Colonic mucosa (tissue), 4 donors: ENCODE results near the gene THRB. TPM values are rescaled to one million over a fixed set of nuclear protein-coding genes. Genes with fewer than 3 reads are reported as not detected.

Experiments
- DNase-seq: peaks from one replicate; pipeline ENCODE4 v3.0.0-alpha.2; 2020
- H3K27ac ChIP-seq: fragments of 200-600 bp; one replicate; pipeline ENCODE4 v1.8.0; 2021
- H3K27me3 ChIP-seq: fragments of 200-600 bp; one replicate; pipeline ENCODE4 v1.8.0; 2021
- H3K36me3 ChIP-seq: fragments of 200-600 bp; one replicate; pipeline ENCODE4 v1.8.0; 2021
- H3K4me1 ChIP-seq: fragments of 200-600 bp; one replicate; pipeline ENCODE4 v1.8.0; 2021; ENCODE audit warnings: mild to moderate bottlenecking
- H3K4me3 ChIP-seq: fragments of 200-600 bp; one replicate; pipeline ENCODE4 v1.8.0; 2021
- H3K9ac ChIP-seq, 2 donors: one replicate each; pipeline ENCODE4 v1.7.0; 2013; ENCODE audit warnings: control low read depth in 2 of 2, low read depth in 2 of 2, low read length in 2 of 2
- H3K9me3 ChIP-seq: fragments of 200-600 bp; one replicate; pipeline ENCODE4 v1.8.0; 2021
- intact Hi-C: fragments of 100-400 bp; cut with DNase I; formaldehyde crosslinking; loops from one replicate; pipeline ENCODE4 v1.14.1; 2022
- total RNA-seq, 2 donors: library from RNA; stranded (reverse); fragmentation: NEBNext Ultra II Directional in 1 of 2; extraction: Animal tissue kit (Norgen Biotek cat#: 25700) in 1 of 2; gene quantifications; one replicate each; pipeline ENCODE4 v1.2.1, GENCODE V29; 2021
- TF ChIP-seq, protein P1 (sequence below): fragments of 200-600 bp; IDR thresholded peaks from one replicate; pipeline ENCODE4 v1.8.0; 2022; ENCODE audit warnings: antibody characterized with exemption, mild to moderate bottlenecking
- donor health status: healthy.
- donor health status: DM: no; HTN: no; CAD: no.
- donor health status: DM: no; HTN: no; CAD: no.

Gene THRB
- total RNA-seq, 2 donors from 2014 or later, result 23.3 to 27.6 TPM

DNA sequence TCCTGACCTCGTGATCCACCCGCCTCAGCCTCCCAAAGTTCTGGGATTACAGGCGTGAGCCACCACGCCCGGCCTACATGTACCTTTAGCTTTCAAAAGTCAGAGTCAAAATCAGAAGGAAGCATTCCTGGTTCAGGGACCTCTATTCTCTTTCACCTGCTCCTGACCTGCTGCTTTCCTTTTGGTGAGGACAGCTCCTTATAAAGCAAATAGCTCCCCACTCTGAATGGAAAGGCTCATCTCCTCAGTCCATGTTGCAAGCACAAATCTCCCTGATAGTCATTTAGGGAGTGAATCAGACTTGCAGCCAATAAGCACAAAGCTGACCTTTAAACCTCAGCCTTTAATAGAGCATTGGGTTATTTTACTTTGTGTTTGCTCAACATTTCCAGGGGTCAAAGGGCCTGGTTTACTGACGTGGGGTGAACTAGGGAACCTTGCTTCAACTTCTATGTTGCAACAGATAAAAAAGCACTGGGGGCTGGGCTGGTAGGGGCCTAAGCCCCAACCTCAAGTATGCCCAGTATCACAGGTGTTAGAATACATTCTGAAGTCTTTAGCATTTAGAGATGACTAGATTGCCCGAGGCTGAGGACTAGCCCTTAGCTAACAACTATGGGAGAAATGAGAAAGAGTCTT lies 43.1 kb downstream of the THRB start:
- no peaks in the 10 kb centered on the region for H3K27me3 ChIP-seq
- H3K27ac ChIP-seq, result peak overlapping the region; percentile 35
- no peaks in the 10 kb centered on the region for H3K9me3 ChIP-seq
- no peak overlapping the region for H3K4me3 ChIP-seq
- intact Hi-C loops, result no loop called here
- peak; percentile 83 for DNase-seq
- peaks cover 3% of the 10 kb centered on the region for H3K4me1 ChIP-seq
- no peaks in the 10 kb centered on the region for H3K36me3 ChIP-seq
- TF ChIP-seq, protein P1, sequence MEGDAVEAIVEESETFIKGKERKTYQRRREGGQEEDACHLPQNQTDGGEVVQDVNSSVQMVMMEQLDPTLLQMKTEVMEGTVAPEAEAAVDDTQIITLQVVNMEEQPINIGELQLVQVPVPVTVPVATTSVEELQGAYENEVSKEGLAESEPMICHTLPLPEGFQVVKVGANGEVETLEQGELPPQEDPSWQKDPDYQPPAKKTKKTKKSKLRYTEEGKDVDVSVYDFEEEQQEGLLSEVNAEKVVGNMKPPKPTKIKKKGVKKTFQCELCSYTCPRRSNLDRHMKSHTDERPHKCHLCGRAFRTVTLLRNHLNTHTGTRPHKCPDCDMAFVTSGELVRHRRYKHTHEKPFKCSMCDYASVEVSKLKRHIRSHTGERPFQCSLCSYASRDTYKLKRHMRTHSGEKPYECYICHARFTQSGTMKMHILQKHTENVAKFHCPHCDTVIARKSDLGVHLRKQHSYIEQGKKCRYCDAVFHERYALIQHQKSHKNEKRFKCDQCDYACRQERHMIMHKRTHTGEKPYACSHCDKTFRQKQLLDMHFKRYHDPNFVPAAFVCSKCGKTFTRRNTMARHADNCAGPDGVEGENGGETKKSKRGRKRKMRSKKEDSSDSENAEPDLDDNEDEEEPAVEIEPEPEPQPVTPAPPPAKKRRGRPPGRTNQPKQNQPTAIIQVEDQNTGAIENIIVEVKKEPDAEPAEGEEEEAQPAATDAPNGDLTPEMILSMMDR, result no peak
- no peak overlapping the region for H3K9ac ChIP-seq

DNA sequence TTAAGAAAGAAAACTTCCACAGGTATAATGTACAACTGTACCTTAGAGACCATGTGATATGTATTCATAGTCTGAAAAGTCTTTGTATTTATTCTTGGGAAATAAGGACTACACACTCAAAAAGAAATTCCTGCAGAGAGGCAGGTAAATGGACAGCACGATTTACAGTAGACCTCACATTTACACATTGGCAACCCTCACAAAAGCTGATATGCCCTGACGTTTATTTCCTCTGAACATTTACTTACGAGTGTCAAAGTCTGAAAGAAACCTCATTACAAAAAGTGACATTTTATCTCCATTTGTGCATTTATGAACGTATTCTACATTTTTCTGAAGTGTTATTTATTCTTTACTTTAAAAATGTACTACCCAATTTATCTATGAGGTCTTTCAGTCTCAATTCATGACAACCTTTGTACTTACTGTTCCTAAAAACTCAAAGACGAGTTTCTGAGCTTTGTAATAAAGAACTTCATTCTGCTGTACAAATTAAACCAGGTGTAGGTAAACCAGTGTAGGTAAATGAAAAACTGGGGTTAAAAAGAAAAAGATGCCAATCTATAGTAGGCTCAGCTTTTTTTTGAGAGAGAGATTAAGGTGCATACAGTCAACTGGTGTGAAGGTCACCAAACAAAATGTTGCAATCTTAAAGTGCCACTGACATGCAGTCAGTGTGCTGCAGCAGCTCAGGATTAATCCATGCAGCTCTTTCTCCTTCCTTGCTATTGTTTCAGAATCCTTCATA lies 44.3 kb downstream of the THRB start:
- Histone ChIP-seq H3K9ac (no peak overlapping the region), H3K4me1 (peaks cover 3% of the 10 kb centered on the region), H3K4me3 (no peak overlapping the region), H3K27me3 (no peaks in the 10 kb centered on the region), H3K27ac (peak overlapping the region; percentile 35), H3K9me3 (no peaks in the 10 kb centered on the region), H3K36me3 (no peaks in the 10 kb centered on the region)
- DNase-seq, result no peak
- intact Hi-C loops, result no loop called here
- TF ChIP-seq, protein P1, result no peak

DNA sequence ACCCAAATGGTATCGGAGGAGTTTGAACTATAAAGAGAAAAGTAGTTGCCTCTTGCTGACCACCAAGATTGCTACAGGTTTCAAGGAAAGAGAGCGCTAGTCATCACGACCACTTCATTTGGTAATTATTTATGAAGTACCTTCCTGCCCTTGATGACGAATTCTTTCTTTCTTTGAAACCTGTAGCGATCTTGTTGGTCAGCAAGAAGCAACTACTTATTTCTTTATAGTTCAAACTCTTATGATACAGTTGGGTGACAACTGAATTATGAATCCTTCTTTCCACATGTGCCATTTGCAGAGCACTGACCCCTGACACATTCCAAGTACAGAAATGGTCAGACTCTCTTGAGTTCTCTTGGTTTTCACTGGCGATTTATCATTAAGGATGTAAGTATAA lies 46.8 kb downstream of the THRB start:
- no peaks in the 10 kb centered on the region for H3K9me3 ChIP-seq
- no peak overlapping the region for H3K4me3 ChIP-seq
- no peak for DNase-seq
- H3K4me1 ChIP-seq, result no peaks in the 10 kb centered on the region
- TF ChIP-seq, protein P1, result no peak
- no peaks in the 10 kb centered on the region for H3K36me3 ChIP-seq
- intact Hi-C loops, result no loop called here
- H3K27ac ChIP-seq, result no peak overlapping the region
- no peaks in the 10 kb centered on the region for H3K27me3 ChIP-seq
- no peak overlapping the region for H3K9ac ChIP-seq

DNA sequence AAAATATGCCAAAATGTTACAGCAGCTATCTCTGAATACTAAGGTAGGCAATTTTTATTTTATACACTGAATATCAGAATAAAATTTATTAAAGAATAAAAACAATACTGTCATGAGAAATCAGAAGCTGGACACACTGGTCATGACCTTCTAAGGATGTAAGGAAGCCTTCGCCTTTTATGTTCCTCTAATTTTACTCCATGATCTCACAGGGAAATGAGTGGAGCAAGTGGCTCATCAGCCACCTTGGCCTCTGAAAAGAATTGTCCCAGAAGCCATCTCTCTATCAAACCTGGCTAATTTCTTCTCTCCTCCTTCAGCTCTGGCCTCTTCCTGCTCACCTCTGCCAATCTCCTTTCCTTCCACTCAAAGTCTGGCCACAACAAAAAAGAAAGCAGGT lies 48.6 kb downstream of the THRB start:
- Histone ChIP-seq H3K4me1 (no peaks in the 10 kb centered on the region), H3K27me3 (no peaks in the 10 kb centered on the region), H3K36me3 (no peaks in the 10 kb centered on the region), H3K9me3 (no peaks in the 10 kb centered on the region), H3K27ac (no peak overlapping the region), H3K9ac (no peak overlapping the region), H3K4me3 (no peak overlapping the region)
- no peak for DNase-seq
- TF ChIP-seq, protein P1, result no peak
- intact Hi-C loops, result no loop called here

DNA sequence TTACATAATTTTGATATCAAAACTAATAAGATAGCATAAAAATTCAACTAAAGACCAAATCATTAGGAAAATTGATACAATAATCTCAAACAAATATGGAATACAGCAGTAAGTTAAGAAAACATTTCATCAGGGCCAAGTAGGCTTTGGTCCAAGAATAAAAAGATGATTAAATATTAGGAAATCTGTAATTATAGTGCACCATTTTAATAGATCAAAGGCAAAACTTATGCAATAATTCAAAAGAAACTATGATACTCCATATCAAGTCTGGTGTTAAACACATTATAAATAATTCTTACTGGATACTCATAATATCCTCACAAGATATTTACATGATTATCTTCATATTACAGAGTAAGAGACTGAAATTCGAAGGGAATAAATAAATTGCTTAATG lies 51.2 kb downstream of the THRB start:
- H3K36me3 ChIP-seq, result no peaks in the 10 kb centered on the region
- H3K4me3 ChIP-seq, result no peak overlapping the region
- intact Hi-C loops, result no loop called here
- no peaks in the 10 kb centered on the region for H3K4me1 ChIP-seq
- no peak overlapping the region for H3K9ac ChIP-seq
- no peak for DNase-seq
- H3K27ac ChIP-seq, result no peak overlapping the region
- TF ChIP-seq, protein P1, result no peak
- H3K9me3 ChIP-seq, result no peaks in the 10 kb centered on the region
- no peaks in the 10 kb centered on the region for H3K27me3 ChIP-seq
